ENCODE results near the gene SLC17A7.

The SLC17A7 gene

DNA sequence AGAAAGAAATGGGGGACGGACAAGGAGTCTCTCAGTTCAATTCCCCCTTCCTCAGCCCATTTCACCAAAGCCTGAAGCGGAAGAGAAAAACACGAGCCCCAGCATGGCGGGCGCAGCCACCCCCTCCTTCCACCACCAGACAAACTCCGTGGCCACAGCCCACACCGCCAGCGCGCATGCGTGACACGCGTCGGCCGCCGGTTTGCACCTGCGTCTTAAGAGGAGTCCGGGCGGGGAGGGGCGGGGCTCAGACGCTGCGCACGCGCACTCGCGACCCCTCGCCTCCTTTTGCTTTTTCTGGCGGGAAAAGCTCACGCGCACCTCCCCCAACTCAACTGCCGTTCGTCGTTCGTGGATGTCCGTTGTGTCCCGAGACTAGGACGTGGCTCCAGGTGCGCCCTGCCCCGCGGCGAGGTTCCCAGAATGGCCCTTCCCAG lies 53.4 kb downstream of the SLC17A7 start, which contains the start of gene KASH5:
KASH5 (plus strand) TSS at position 314 of the 437 bp plus-strand sequence. CDS start 2,635 bp downstream, outside the sequence.
- H3K27ac ChIP-seq (ENCODE audit: low read depth, low read length), result no peak within 1 kb of the TSS
- H3K4me1 ChIP-seq (ENCODE audit: insufficient read depth, low read length), result no peaks in the 10 kb centered on the region
- H3K36me3 ChIP-seq (ENCODE audit: insufficient read depth, low read length), result no peaks in the 10 kb centered on the region
- 0 out of 2 replicates have a peak, but pooled peaks cover 3% of the 10 kb centered on the region for H3K9me3 ChIP-seq (ENCODE audit: insufficient read depth, low read depth, low read length)
- no peaks in the 10 kb centered on the region for H3K27me3 ChIP-seq (ENCODE audit: insufficient read depth, low read length)
- no peak within 1 kb of the TSS for H3K9ac ChIP-seq (ENCODE audit: low read depth, low read length)
- WGBS, result 91% methylated on average over 40 of the region's 40 CpGs
- no peak within 1 kb of the TSS for H3K4me3 ChIP-seq (ENCODE audit: low read length)

DNA sequence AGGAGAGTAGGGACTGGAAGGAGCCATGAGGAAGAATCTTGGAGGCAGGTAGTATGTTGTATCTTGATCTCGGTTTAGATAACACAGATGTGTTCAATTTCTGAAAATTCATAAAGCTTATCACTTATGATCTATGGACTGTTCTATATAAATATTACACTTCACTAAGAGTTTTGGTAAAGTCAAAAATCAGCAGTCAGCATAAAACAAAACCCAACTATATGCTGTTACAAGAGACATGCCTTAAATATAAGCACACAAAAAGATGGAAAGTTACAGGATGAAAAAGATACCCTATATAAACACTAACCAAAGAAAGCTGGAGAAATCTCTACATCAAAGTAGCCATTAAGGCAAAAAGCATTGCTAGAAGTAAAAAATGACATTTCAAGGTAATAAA lies 57.7 kb downstream of the SLC17A7 start:
- Histone ChIP-seq H3K4me3 (ENCODE audit: low read length) (no peak overlapping the region), H3K9me3 (ENCODE audit: insufficient read depth, low read depth, low read length) (peaks cover 8% of the 10 kb centered on the region), H3K27ac (ENCODE audit: low read depth, low read length) (no peak overlapping the region), H3K27me3 (ENCODE audit: insufficient read depth, low read length) (no peaks in the 10 kb centered on the region), H3K4me1 (ENCODE audit: insufficient read depth, low read length) (no peaks in the 10 kb centered on the region), H3K9ac (ENCODE audit: low read depth, low read length) (no peak overlapping the region), H3K36me3 (ENCODE audit: insufficient read depth, low read length) (no peaks in the 10 kb centered on the region)
- WGBS, result no CpG with 5 or more reads among the region's 1 CpG

DNA sequence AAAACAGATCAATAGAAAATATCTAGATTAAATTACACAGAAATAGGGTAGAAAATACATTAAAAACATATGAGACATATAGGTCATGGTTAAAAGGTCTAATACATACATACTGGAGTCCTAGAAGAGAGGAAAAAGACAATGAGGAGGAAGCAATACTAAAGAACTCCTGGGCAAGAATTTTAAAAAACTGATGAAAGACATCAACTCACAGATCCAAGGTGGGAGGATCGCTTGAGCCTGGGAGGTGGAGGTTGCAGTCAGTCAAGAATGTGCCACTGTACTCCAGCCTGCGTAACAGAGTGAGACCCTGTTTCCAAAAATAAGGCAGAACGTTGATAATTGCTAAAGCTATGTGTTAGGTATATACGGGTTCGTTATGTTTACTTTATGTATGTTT lies 58.7 kb downstream of the SLC17A7 start:
- no peaks in the 10 kb centered on the region for H3K4me1 ChIP-seq (ENCODE audit: insufficient read depth, low read length)
- H3K4me3 ChIP-seq (ENCODE audit: low read length), result no peak overlapping the region
- peaks cover 8% of the 10 kb centered on the region for H3K9me3 ChIP-seq (ENCODE audit: insufficient read depth, low read depth, low read length)
- H3K27ac ChIP-seq (ENCODE audit: low read depth, low read length), result no peak overlapping the region
- H3K9ac ChIP-seq (ENCODE audit: low read depth, low read length), result no peak overlapping the region
- 90% methylated on average over 5 of the region's 5 CpGs for WGBS
- H3K27me3 ChIP-seq (ENCODE audit: insufficient read depth, low read length), result no peaks in the 10 kb centered on the region
- no peaks in the 10 kb centered on the region for H3K36me3 ChIP-seq (ENCODE audit: insufficient read depth, low read length)

DNA sequence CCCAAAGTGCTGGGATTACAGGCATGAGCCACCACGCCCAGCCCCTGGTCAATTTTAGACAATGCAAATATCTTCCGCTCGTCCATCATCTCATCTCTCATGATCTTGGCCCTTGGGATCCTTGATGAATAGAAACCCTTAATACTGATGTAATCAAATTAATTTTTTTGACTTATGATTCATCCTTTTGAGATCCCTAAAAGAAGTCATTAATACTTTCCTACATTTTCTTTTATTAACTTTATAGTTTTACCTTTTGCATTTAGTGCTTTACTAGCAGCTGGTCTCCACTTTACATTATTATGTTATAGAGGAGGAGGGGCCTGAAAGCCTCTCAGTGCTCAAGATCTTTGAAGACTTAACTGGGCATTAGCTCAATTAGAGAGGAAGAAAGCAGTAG lies 60.9 kb downstream of the SLC17A7 start:
- Histone ChIP-seq H3K27ac (ENCODE audit: low read depth, low read length) (no peak overlapping the region), H3K4me3 (ENCODE audit: low read length) (no peak overlapping the region), H3K9ac (ENCODE audit: low read depth, low read length) (no peak overlapping the region), H3K36me3 (ENCODE audit: insufficient read depth, low read length) (no peaks in the 10 kb centered on the region), H3K4me1 (ENCODE audit: insufficient read depth, low read length) (no peaks in the 10 kb centered on the region), H3K27me3 (ENCODE audit: insufficient read depth, low read length) (no peaks in the 10 kb centered on the region), H3K9me3 (ENCODE audit: insufficient read depth, low read depth, low read length) (peaks cover 8% of the 10 kb centered on the region)
- 95% methylated on average over 3 of the region's 3 CpGs for WGBS
